ENCODE measurements around the gene PTPRN2.
"Not testable (repeated sequence)": the region's sequence is repeated elsewhere in the genome, so short reads cannot be mapped to it uniquely, and the experiment has no call there.

PTPRN2 gene

GRCh38 chr7:157753713-157754415 is 833.8 kb downstream of the PTPRN2 start:
- DNase-seq: no peak

DNA sequence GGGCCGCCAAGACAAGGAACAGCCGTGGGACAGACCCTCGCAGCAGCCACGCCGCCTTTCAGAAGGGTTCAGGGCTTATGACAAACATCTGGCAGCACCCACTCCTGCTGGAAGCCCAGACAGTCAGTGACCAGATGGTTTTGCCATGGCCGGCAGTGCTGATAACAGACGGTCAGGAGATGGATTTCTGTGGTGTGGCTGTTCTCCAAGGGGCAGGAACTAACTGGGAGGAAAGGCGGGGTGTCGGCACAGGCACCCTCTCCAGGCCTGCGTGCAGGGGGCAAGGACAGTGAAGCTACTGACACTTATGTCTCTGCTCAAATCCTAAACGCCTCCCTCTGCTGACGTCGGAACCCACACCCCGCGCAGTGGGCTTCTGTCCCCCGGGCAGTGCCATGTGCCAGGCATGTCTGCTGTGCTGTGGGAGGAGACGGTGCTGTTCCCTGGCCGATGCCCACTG is 834.8 kb downstream of the PTPRN2 start:
- DNase-seq: no peak

- no peak for DNase-seq
Observed at GRCh38 chr7:157751951-157752673, 835.5 kb downstream of the PTPRN2 start.

GRCh38 chr7:157751406-157751805 is 836.2 kb downstream of the PTPRN2 start:
- DNase-seq: no peak

DNA sequence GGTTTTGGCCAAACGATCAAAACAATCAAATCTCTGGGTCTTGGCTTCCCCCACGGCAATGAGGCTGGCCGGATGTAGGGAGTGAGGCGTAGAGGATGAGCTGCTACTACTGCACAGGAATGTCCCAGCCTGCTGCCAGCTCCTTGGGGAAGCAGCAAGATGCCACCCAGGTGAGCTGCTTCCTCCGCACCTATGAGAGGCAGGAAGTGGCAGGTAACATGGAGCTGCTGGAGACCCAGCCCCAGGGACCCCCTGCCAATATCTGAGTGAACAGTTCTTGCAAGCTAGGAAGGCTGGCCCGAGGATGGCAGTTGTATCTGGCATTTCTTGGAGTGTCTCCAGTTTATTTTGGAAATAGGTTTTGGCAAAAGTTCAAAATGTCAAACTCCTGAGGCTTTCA is 837.3 kb downstream of the PTPRN2 start:
- DNase-seq: no peak

GRCh38 chr7:157745721-157746709 is 841.6 kb downstream of the PTPRN2 start:
- DNase-seq: no peak

DNA sequence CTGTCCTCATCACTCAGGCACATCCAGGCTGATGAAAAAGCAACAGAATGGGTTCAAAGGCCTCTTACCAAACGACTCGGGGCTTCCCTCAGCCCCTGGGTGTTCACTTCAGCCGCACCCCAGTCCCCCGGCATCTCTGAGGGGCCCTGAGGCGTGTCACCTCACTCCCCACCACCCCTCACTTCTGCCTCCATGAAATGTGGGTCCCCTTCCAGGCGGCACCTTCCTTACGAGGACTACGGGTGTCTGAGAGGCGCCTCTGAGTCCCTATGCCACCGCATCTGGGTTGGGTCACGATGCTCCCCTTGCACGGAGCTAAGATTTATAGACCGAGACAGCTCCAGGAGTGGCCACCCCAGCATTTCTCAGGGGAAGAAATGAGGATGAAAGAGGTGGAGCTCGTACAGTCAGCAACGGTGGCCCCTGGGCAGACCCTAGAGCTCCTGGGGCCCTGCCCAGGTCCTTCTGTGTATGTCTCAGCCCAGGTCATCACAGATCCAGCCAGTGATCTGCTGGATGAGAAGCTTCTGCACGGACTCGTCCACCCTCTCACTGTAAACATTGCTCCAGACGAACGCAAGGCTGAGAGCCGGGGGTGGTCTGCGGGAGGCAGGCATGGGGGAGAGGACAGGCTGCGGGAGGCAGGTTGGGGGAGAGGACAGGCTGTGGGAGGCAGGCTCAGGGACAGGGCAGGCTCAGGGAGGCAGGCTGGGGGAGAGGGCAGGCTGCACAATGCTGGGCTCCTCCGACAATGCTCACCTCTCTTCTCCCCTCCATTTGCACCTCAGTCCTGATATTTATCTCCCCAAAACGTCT is 842.6 kb downstream of the PTPRN2 start:
- no peak for DNase-seq

GRCh38 chr7:157743781-157744525 is 843.7 kb downstream of the PTPRN2 start:
- no peak for DNase-seq

GRCh38 chr7:157740251-157740798 is 847.3 kb downstream of the PTPRN2 start:
- DNase-seq: no peak

- DNase-seq: no peak
Observed at GRCh38 chr7:157739650-157740049, 848.0 kb downstream of the PTPRN2 start.

- DNase-seq: no peak
Observed at GRCh38 chr7:157739031-157739430, 848.6 kb downstream of the PTPRN2 start.

- DNase-seq: no peak
Observed at GRCh38 chr7:157738066-157738460, 849.6 kb downstream of the PTPRN2 start.

- no peak for DNase-seq
Observed at GRCh38 chr7:157737151-157738065, 850.2 kb downstream of the PTPRN2 start.

GRCh38 chr7:157736341-157736740 is 851.3 kb downstream of the PTPRN2 start:
- no peak for DNase-seq

DNA sequence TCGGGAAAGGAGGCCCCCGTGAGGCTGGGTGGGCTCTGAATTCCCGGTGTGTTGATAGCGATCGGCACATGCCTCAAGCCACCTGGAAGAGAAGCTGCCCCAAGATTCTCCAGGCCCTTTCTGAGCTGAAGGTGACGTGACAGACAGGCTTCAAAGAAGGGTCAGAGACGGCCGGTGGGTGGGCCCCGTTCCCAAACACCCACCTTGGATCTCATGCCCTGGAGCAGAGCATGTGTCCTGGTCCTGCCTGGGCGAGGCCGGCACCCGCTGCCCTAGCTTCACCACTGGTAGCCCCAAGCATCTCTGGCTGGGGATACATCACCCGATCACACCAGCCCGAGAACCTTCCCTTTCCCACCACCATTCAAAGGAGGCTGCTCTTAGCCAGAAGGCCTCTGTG is 851.8 kb downstream of the PTPRN2 start:
- DNase-seq: no peak

- DNase-seq: no peak
Observed at GRCh38 chr7:157734676-157735640, 852.7 kb downstream of the PTPRN2 start.

DNA sequence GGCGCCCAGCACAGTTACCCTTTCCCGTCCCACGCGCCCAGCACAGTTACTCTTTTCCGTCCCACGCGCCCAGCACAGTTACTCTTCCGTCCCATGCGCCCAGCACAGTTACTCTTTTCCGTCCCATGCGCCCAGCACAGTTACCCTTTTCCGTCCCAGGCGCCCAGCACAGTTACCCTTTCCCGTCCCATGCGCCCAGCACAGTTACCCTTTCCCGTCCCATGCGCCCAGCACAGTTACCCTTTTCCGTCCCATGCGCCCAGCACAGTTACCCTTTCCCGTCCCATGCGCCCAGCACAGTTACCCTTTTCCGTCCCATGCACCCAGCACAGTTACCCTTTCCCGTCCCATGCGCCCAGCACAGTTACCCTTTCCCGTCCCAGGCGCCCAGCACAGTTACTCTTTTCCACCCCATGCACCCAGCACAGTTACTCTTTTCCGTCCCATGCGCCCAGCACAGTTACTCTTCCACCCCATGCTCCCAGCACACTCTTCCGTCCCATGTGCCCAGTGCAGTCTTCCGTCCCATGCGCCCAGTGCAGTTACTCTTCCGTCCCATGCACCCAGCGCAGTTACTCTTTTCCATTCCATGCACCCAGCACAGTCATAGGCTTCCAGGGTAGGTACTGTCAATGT is 853.7 kb downstream of the PTPRN2 start:
- not testable (repeated sequence) for DNase-seq

- DNase-seq: no peak
Observed at GRCh38 chr7:157731126-157731525, 856.5 kb downstream of the PTPRN2 start.

Data from stimulated activated CD4-positive, alpha-beta T cell treated with anti-CD3 and anti-CD28 coated beads, Interleukin-4, amount 100 ng/mL, for 1 hour (primary cell).